C1 segment of cervical spinal cord (tissue), 14 donors: ENCODE data around the gene MAP4K5.
A peak's percentile ranks its signal among the peaks of the same experiment; 100 is the strongest.
"Not testable (repeated sequence)": the region's sequence is repeated elsewhere in the genome, so short reads cannot be mapped to it uniquely, and the experiment has no call there.

Source experiments
- DNase-seq, 14 donors: peaks; one replicate each; lab custom pipeline; 2025; lab: John Stamatoyannopoulos, UW

The MAP4K5 gene

DNA sequence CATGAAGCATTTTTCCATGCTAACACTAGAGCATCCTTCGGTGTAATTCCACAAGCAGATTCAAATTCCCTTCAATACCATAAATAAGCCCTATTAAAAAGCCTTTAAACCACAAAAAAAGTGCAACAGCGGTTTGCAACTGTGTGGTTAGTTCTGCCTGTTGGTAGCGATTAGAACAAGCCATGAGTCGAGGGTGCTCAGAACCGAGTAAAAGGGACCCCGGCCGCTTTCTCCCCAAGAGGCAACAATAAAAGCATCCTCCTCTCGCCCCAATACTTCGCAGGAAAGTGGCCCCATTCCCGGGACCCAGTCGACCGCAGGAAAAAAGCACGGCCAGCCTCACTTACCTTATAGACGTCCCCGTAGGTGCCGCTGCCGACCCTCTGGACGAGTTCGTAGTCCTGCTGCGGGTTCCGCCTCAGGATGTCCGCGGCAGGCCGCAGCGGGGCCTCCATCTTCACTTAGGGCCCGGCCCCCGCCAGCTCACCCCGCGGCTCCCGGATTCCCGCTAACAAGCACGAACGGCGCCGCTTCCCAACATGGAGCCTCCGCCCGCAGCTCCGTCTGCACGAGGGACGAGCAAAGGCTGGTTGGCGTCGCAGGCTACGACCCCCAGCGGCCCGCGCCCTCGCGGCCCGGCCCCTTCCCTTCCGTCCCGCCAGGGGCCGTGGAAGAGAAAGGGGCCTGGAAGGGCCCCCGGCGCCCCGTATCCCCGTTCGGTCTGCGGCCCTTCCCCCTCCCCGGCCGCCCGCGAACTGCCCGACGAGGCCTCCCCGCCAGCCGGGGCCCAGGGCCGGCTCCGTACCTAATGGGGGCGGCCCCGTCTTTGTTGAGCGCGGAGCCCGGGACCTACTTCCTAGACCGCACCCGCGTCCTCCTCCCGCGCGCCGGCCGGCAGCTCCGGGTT lies 521 bp downstream of the MAP4K5 start:
- DNase-seq: peak in 12 of 14 donors; percentile 43 to 77 (median 58)

DNA sequence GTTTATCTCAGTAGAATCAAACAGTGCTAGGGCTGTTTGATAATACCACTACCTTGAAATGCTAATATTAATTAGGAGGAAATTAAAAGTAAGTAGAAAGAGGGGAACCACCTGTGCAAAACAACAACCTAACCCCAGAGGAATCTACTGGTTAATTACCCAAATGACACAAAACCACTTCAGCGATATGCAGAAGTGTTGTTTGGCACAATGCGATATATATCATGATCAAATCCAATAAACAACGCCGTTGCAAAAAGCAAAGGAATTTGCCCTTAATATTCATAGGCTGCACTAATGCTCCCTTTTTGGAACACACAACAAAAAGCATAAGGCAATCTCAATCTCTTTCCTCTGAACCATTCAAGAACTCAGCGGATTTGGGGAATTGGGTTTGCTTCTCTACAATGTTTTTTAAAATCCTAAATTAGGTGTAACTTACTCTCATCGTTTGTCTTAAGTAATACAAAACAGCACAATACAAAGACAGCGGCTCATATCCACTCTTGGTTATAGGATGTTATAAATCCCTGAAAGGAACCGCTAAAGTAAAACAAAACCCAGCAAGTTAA lies 1.5 kb downstream of the MAP4K5 start:
- no peak for DNase-seq

DNA sequence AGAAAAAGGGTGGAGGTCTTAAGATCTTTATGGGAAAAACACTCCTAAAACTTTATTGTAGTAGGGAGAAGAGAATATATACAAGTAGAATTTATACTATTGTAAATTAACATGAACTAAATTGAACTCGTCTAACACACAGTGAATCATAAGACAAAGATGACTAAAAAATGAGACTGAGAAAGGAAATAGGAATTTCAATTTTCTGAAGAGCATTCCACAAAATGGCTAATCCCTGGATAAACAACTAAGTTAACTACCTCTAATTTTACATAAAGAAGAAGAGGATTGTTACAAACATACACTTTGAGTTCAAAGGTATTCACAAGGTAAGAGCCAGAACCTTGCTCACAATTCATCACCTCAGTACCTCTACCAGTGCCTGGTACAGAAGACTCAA lies 2.0 kb downstream of the MAP4K5 start:
- DNase-seq: no peak

DNA sequence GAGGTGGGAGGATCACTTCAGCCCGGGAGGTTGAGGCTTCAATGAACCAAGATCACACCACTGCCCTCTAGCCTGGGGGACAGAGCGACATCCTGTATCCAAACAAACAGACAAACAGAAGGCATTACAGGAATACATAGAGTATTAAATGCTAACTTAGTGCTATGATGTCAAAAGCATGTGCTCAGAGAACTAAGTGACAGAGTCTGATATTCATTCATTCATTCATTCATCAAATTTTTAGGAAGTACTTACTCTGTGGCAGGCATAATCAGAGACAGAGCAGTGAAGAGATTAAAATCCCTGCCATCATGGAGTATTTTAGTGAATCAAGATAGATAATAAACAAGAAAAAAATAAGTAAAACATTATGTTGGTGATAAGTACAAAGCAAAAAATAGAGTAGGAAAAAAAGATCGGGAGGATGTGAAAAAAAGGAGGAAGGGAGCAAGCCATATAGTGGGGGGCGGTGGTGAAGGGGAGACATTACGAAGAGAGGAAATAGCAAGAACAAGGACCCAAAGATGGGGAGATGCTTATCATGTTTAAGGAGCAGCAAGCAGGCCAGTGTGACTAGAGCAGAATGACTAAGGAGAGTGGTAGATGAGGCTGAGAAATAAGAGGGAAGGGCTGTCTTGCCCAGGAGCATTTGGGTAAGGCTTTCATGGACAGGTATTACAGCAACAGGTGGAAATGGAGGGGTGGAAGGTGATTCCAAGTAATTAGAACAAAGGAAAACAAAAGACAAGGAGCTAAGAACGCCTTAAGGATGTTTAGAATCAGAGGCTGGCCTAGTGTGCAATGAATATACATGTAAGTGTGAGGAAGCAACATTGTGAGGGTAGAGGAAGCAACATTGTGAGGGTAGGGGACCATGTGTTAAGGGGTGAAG lies 2.8 kb downstream of the MAP4K5 start:
- no peak for DNase-seq

DNA sequence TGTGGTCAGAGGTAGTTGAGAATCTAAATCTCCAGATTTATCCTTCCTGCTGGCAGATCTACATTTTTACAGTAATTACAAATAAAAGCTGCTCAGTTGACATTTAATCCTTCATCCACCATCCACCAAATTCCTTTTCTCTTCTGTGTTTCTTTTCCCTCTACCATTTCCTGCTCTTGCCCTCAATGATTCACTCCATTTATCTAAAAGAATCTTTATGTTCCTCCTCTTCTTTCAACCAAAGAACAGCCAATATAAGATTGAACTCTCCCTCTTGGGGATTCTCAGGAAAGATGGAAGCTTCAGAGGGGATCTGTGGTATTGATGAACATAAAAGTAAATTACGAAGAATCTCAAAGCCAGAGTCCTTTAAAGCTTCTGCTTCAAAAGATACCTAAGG lies 4.4 kb downstream of the MAP4K5 start:
- DNase-seq: no peak

DNA sequence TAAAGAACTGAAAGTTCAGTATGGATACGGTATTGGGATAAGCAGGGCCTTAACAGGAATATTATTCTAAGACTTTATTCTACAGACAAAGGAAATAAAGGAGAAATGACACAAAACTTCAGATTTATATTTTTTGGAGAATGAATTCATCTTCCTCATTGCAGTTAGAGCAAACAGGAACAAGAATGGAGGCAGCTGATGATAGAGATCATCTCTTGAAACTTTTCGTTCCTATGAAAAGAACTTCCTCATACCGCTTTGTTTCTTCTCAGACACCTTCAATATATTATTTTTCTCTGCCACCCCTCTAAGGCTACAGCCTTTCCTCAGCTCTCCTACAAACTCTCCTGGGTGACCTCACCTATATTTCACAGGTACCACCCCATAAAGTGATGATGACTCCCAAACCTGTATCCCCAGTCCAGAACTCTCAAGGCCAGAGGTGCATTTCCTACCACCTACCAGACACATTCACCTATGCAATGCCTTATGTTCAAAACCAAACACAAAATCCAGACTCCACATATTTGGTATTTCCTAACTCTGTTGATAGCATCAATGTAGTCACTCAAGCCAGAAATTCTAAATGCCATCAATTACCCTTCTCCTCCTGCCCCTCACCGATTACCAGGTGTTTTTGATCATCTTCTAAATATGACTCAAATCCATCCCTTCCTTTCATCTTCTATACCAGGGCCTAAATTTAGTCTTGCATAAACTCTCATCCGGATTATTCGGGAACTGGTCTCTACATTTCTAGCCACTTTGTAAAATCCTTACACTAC lies 7.4 kb downstream of the MAP4K5 start:
- no peak for DNase-seq

DNA sequence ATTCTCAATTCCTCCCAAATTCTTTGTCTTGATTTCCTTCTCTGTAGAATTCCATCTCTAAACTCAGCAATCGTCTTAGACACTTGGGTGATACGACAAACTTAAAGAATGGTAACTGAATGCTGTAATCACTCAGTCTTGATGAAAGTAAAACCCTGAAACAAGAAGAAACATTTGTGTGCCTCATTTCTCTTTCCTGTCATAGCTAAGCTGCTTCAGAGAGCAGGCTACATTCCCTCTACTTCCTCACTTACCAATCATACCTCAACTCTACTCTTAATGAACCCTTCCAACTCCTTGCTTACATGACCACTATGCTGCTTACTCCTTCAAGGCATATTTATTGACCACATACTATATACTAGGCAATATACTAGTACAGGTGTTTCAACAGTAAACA lies 8.3 kb downstream of the MAP4K5 start:
- no peak for DNase-seq

DNA sequence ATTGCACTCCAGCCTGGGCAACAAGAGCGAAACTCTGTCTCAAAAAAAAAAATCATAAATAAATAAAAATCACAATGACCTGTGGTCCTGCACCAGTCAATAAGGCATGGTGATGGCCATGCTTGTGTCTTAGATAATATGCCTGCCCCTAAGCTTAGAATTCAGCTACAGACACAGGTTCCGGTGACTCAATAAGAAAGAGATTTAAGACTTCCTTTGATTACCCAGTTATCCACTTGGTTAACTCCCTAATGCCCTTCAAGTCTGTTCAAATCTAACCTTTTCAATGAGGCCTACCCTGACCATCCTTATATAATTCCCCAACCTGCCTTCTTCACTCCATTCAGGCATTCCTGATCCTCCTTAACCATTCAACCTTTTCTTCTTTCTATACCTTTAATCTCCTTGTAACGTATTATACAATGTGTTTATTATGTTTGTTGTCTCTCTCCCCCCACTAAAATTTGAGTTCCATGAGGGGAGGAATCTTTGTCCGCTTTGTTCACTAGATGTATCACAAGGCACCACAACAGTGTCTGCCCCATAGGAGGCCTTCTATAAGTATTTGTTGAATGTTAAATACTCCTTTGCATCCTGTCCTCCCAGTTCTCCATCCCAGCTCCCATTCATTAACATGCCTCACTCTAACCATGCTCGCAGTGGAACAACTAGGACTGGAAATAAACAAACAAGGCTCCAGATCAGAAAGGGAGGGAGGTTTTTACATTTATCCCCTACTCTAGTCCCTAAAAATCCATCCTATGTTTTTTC lies 8.9 kb downstream of the MAP4K5 start:
- DNase-seq: no peak

DNA sequence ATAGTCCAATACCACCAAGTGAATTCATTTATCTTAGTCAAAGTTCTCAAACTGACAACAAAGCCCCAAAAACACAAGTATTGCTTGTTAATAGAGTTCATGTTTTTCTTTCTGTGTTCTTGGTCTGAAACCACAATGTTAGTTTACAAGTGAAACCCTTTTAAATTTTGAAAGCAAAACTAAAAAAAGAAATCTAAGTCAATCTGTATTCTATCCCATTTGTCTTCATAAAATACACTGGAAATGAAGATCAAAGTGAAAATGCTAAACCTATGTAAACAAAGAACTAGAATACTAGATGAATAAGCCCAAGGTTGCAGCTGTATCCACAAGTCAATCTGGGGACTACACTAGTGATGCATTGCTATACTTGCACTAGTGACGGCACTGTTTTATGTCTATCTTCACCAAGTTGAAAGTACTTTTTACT lies 10.4 kb downstream of the MAP4K5 start:
- no peak for DNase-seq

DNA sequence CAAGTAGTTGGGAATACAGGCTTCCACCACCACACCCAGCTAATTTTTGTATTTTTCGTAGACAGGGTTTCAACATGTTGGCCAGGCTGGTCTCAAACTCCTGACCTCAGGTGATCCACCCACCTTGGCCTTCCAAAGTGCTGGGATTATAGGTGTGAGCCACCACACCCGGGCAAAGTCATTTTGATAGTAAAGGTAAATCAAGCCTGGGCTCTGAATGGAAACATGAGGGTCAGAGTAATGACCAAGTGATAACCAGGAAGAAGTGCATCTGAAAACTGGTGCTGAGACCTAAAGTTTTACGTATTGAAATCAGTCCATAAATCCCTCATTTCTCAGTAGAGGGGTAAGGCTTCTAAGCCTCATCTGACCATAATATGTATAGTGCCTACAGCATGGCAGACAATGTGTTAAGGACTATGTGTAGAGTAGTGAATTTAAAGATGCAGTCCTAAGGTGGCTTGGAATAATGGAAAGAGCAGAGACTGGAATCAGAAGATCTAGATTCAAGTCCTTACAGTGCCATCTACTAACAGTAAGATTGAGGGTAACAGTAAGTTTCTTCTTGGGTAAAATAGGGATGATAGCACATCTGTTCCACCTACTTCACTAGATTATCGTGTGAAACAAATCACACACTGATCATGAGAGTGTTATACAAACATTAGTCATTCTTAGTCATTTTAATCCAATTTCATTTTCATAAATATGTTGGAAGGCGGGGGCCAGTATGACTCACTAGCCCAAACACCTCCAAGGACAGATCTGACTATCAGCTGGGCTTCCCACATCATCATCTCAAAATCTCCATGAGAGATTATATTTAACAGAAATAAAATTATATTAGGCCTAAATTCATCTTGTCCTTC lies 11.2 kb downstream of the MAP4K5 start:
- no peak for DNase-seq

DNA sequence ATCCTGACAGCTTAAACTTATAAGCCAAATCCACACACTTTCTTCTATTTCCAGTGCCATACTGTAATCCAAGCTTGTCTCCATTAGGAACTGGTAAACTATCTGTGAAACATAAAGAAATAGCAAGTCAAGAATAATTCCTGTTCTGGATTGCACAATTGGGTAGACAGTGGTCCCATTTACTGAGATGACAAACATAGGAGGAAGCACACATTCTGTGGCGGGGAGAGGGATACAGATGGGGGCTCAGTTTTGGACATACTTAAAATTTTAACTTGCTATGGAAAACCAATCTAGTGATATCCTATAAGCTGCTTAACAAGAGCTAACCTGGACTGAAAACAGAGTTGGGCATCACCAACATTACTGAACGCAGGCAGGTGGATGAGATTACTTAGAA lies 16.3 kb downstream of the MAP4K5 start:
- DNase-seq: no peak

DNA sequence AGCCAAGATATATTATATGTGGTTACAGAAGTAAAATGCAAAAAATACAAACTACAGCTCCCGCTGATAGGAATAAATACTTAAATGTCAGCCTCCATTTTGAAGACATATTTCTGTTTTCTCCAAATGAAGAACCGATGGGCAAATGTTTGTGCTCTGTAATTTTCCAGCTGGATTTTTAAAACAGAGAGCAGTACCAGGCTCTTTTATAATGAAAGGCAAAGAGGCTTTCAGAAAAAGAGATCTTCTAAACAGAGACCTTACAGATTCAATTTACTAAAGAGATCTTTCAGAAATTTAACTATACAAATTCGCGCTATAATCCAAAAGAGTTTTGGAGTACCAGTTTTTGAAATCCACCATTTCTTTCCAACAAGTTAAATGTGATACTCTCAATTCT lies 19.9 kb downstream of the MAP4K5 start:
- no peak for DNase-seq

DNA sequence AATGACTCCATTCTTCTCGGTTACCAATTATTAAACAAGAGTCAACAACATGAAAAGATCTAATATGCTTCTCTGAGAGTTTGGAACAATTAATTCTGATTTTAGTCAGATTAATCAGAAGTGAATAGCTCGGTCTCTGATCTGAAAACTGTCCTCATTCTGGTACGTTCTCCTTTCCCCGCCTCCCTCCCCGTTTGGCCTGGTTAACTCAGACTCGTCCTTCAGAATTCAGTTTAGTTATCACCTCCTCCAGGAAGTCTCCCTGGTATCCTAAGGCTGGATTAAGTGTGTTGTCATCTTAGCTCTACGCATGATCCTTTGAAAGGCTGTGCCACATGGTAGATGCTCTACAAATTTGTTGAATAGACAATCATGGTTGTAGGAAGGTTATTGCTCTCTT lies 22.2 kb downstream of the MAP4K5 start:
- no peak for DNase-seq

DNA sequence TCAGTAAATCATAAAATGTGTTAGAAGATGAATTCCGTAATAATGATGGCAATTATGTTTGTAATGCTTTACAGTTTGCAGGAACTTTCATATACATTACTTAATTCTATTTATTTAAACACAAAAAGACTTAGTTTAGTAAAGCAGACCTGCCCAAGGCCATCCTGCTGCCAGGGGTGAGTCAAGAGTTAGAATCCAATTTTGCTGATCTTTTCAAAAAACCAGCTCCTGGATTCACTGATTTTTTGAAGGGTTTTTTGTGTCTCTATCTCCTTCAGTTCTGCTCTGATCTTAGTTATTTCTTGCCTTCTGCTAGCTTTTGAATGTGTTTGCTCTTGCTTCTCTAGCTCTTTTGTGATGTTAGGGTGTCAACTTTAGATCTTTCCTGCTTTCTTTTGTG lies 25.3 kb downstream of the MAP4K5 start:
- not testable (repeated sequence) for DNase-seq

DNA sequence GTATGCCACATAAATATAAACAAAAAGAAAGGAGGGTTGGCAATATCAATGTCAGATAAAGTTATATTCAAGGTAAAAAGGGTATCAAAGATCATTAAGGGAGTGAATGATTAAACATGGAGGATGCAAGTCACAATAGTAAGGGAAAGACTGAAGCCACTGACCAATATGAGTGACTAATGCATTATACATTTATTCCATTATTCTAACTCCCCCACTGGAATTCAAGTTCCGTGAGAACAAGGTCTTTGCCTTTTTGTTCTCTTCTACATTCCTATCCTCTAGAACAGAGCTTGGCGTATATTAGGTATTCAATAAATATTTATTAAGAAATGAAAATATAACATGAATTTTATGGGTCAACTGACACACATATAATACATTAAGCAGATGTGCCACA lies 30.7 kb downstream of the MAP4K5 start:
- DNase-seq: no peak

DNA sequence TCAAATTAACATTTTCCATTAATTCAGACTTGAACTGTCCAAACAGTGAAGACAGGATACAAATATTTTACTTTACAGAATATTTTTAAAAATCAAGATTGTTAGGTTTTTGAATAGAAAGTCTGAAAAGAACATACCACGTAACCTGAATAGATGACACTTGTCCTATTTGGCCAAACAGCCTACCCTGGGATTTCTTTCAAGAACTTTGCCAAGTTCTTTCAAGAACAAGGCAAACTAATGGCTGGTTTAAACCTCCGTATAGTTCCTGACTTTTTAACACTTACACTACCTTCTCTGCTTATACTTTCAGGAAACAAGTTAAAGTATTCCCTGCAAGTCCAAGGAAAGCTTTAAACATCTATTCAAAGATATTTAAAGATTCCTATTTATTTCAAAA lies 35.0 kb downstream of the MAP4K5 start:
- DNase-seq: no peak

DNA sequence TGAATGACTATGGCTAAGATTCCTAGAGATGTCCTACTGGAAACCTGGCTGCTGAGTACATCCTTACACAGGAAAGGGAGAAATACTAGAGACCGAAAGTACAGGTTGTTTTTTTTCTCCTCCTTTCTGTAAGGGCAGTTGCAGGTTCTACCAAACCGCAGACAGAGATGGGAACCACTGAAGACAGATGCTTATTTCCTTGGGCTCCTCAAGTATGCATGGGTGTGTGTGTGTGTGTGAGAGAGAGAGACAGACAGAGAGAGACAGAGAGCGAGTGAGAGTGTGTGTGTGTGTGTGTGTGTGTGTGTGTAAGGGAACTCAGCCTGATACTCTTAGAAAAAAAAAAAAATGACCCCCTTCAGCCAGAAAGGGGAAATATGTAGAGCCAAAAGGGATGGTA lies 42.5 kb downstream of the MAP4K5 start:
- DNase-seq: no peak

DNA sequence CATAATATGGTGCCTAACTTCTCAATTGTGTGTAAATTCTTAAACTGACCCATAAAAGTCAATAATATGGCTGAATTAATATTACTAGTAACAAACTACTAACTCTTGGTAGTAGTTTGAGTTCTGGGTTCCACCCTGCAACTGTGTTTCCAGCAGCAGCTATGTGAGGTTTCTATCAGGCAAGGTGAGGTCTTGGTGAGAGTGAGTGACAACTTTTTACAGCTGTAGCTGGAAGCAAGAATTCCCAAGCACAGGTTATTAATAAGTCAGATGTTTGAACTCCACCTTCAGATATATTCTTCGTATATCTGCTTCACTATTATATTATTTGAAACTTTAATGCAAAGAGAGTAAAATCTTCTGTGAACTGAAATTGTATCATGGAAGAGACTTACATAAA lies 43.8 kb downstream of the MAP4K5 start:
- no peak for DNase-seq

DNA sequence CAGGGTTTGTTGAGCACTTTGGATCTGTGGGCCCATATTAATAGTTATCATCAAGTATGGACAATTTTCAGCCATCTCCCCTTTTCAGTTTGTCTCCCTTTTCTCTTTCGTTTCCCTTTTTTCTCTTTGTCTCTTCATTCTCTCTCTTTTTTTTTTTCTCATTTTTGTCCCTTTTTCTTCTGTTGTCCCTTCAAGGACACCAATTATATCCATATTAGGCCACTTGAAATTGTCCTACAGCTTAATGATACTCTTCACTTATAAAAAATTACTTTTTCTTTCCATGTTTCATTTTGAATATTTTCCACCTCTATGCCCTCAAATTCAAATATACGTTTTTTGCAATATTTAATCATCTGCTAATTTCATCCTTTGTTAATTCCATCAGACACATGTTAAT lies 53.3 kb downstream of the MAP4K5 start:
- DNase-seq: no peak

DNA sequence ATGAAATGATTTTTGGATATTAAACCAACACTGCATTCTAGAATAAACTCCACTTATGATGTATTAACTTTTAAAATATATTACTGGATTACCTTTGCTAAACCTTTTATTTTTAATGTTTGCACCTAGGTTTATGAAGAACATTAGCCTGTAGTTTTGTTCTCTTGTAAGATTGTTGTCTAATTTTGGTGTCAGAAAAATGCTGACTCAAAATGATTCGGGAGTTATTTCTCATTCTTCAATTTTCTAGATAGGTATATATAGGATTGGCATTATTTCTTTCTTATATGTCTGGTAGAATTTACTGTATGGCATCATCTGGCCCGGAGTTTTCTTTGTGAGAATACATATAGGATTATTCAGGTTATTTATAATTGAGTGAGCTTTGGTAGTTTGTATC lies 54.6 kb downstream of the MAP4K5 start:
- DNase-seq: no peak
